Measurements from ENCODE around the gene CFAP74. TPM values are rescaled to one million over a fixed set of nuclear protein-coding genes. Genes with fewer than 3 reads are reported as not detected.
"Not testable (repeated sequence)": the region's sequence is repeated elsewhere in the genome, so short reads cannot be mapped to it uniquely, and the experiment has no call there.

Gene CFAP74
- total RNA-seq, 1 donor from 2014 or later, result 0.35 TPM

GRCh38 chr1:1982379-1983232 lies 21.0 kb downstream of the CFAP74 start:
- H3K27me3 ChIP-seq, result no peaks in the 10 kb centered on the region
- H3K9me3 ChIP-seq, result no peaks in the 10 kb centered on the region
- TF ChIP-seq CTCF (IDR thresholded peaks at IDR 0.05), result no peak
- H3K36me3 ChIP-seq, result no peaks in the 10 kb centered on the region
- ATAC-seq, result no peak
- no peak for DNase-seq
- intact Hi-C loops (cut with DNase I), result no loop called here
- H3K4me3 ChIP-seq, result no peak overlapping the region
- H3K4me1 ChIP-seq, result no peaks in the 10 kb centered on the region
- no peak overlapping the region for H3K27ac ChIP-seq

- H3K27me3 ChIP-seq; H3K4me3 ChIP-seq; H3K36me3 ChIP-seq; DNase-seq; intact Hi-C loops (cut with DNase I); H3K9me3 ChIP-seq; H3K27ac ChIP-seq; ATAC-seq; H3K4me1 ChIP-seq: not testable (repeated sequence)
Measured at GRCh38 chr1:1981631-1982327, 21.8 kb downstream of the CFAP74 start.

- Histone ChIP-seq H3K4me1 (no peaks in the 10 kb centered on the region), H3K9me3 (no peaks in the 10 kb centered on the region), H3K27ac (no peak overlapping the region), H3K36me3 (no peaks in the 10 kb centered on the region), H3K4me3 (no peak overlapping the region), H3K27me3 (no peaks in the 10 kb centered on the region)
- ATAC-seq (no peak), DNase-seq (no peak)
- TF ChIP-seq CTCF (IDR thresholded peaks at IDR 0.05), result no peak
- intact Hi-C loops (cut with DNase I), result no loop called here
Measured at GRCh38 chr1:1981142-1981500, 22.5 kb downstream of the CFAP74 start.

DNA sequence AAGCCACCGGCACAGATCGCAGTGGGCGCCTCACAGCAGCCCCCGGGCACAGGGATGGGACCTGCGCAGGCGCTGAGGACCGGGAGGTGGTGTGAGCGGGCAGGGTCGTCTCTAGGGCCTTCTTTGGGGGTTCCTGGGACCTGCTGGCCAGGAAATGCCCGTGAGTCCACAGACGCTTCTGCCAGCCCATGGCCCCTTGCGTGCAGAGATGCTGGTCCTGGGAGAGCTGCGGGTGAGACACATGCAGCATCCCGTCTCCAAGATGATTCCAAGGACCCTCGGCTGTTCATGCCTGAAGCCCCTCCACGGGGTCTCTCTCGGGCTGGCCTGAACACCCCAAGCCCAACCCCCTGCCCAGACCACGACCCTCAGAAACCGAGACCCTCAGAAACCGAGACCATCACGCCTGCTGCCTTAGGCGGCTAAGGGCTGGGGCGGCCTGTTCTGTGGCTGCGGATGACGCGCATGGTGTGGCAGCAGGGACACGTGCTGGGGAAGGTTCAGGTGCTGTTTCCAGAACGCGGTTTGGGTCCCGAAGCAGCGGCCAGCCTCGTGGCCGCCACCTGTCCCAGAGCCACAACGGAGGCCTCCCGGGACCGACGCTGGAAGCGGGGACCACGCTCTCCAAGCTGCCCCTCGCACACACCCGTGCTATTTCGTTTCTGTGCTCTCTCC lies 23.0 kb downstream of the CFAP74 start:
- Histone ChIP-seq H3K4me3 (no peak overlapping the region), H3K9me3 (no peaks in the 10 kb centered on the region), H3K4me1 (no peaks in the 10 kb centered on the region), H3K27ac (no peak overlapping the region), H3K27me3 (no peaks in the 10 kb centered on the region), H3K36me3 (no peaks in the 10 kb centered on the region)
- no peak for DNase-seq
- no peak for ATAC-seq
- TF ChIP-seq CTCF (IDR thresholded peaks at IDR 0.05), result no peak
- intact Hi-C loops (cut with DNase I), result no loop called here

GRCh38 chr1:1979482-1980165 lies 24.0 kb downstream of the CFAP74 start:
- H3K4me1 ChIP-seq, result no peaks in the 10 kb centered on the region
- intact Hi-C loops (cut with DNase I), result no loop called here
- no peaks in the 10 kb centered on the region for H3K27me3 ChIP-seq
- no peaks in the 10 kb centered on the region for H3K9me3 ChIP-seq
- H3K4me3 ChIP-seq, result no peak overlapping the region
- no peaks in the 10 kb centered on the region for H3K36me3 ChIP-seq
- TF ChIP-seq CTCF (IDR thresholded peaks at IDR 0.05), result no peak
- H3K27ac ChIP-seq, result no peak overlapping the region
- ATAC-seq, result no peak
- DNase-seq, result no peak

DNA sequence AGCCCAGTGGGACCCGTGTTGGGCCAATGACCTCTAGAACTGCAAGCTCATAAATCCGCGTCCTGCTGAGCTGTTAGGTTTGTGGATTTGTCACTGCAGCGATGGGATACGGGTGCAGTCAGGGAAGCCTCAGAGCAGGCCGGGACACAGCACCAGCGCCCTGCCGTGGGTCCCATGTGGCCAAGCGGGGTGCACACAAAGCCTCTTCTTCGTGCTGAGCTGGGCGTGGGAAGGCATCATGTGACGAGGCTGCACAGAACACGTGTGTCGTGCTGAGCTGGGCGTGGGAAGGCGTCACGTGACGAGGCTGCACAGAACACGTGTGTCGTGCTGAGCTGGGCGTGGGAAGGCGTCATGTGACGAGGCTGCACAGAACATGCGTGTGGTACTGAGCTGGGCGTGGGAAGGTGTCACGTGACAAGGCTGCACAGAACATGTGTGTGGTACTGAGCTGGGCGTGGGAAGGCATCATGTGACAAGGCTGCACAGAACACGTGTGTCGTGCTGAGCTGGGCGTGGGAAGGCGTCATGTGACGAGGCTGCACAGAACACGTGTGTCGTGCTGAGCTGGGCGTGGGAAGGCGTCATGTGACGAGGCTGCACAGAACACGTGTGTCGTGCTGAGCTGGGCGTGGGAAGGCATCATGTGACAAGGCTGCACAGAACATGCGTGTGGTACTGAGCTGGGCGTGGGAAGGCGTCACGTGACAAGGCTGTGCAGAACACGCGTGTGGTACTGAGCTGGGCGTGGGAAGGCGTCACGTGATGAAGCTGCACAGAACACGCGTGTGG lies 24.7 kb downstream of the CFAP74 start:
- H3K4me1 ChIP-seq; intact Hi-C loops (cut with DNase I); H3K9me3 ChIP-seq; H3K4me3 ChIP-seq; H3K36me3 ChIP-seq; ATAC-seq; DNase-seq; H3K27ac ChIP-seq; H3K27me3 ChIP-seq: not testable (repeated sequence)
